Fibroblast of lung (primary cell): ENCODE measurements around the gene TBX19.

Experiments used
- EZH2 ChIP-seq: IDR thresholded peaks from 2 replicates; pipeline ENCODE4 v1.5.1; 2012; ENCODE audit warnings: low read length, control low read depth, mild to moderate bottlenecking; ENCODE audit errors: missing control alignments
- TF ChIP-seq, protein P1 (sequence below), 2 donors: IDR thresholded peaks in 1 of 2; conservative IDR thresholded peaks in 1 of 2; 1 replicate in 1 of 2; 2 replicates in 1 of 2; pipeline ENCODE4 v1.5.1; 2011 to 2012; ENCODE audit warnings: low read length in 2 of 2, control low read depth in 1 of 2, inconsistent platforms in 1 of 2, low read depth in 1 of 2, mild to moderate bottlenecking in 1 of 2

DNA sequence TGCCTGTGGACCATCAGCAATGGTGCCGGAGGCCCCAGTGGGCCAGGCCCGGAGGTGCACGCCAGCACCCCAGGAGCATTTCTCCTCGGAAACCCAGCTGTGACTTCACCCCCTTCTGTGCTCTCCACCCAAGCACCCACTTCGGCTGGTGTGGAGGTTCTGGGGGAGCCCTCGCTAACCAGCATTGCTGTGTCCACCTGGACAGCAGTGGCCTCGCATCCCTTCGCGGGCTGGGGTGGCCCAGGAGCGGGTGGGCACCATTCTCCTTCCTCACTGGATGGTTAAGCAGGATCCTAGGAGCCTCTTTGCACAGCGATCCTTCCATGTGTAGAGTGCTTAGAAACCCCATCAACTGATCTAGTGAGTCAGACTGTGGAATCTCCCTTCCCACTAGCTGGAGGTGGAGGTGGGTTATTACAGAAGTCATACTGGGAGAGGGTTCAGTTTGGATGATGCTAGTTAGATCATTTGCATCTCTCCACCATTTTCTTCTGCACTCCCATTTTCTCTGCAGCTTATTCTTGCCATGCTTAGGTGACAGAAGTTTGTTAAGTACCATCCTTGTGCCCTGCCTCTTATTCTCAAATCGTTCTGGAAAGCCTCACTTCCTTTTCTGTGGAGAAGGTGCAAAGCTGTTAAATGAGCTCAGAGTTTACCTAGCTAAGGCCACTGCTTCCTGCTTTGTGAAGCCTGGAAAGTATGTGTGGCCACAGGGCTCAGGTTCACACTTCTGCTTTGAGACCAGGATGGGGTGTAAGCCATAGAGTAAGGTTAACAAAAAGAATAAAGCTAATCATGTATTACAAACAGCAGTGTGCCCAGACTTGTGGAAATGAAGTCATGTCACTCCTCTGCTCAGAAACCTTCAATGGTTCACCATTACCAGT is 32.3 kb downstream of the TBX19 start:
- TF ChIP-seq, protein P1, sequence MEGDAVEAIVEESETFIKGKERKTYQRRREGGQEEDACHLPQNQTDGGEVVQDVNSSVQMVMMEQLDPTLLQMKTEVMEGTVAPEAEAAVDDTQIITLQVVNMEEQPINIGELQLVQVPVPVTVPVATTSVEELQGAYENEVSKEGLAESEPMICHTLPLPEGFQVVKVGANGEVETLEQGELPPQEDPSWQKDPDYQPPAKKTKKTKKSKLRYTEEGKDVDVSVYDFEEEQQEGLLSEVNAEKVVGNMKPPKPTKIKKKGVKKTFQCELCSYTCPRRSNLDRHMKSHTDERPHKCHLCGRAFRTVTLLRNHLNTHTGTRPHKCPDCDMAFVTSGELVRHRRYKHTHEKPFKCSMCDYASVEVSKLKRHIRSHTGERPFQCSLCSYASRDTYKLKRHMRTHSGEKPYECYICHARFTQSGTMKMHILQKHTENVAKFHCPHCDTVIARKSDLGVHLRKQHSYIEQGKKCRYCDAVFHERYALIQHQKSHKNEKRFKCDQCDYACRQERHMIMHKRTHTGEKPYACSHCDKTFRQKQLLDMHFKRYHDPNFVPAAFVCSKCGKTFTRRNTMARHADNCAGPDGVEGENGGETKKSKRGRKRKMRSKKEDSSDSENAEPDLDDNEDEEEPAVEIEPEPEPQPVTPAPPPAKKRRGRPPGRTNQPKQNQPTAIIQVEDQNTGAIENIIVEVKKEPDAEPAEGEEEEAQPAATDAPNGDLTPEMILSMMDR (conservative IDR thresholded peaks at IDR 0.05 in 1 of 2, IDR thresholded peaks at IDR 0.05 in 1 of 2; ENCODE audit: low read depth in 1 of 2, low read length in 2 of 2) = no peak
- TF ChIP-seq EZH2 = no peak
